MCF 10A (cell line): ENCODE data around the gene GDF7. TPM values are rescaled to one million over a fixed set of nuclear protein-coding genes. Genes with fewer than 3 reads are reported as not detected.

ENCODE experiments used
- BruUV-seq: library from RNA; stranded (reverse); fragments of 400-500 nt; replicated peaks from 2 replicates; lab custom pipeline; 2021; lab: Mats Ljungman, UMichigan
- CTCF ChIA-PET: fragments of 300-600 bp; sonication (Branson Sonifier 250); formaldehyde crosslinking; extraction: SDS; loops from one replicate; lab custom pipeline; 2021; ENCODE audit warnings: antibody characterized with exemption, inconsistent platforms; lab: Yijun Ruan, JAX
- POLR2A ChIA-PET: fragments of 300-600, 350-650 bp; sonication (Branson Sonifier 250); formaldehyde crosslinking; extraction: SDS; loops from one replicate; lab custom pipeline; 2020; ENCODE audit warnings: antibody characterized with exemption, inconsistent platforms; lab: Yijun Ruan, JAX
- DNase-seq: peaks from one replicate; pipeline ENCODE4 v3.0.0-alpha.2; 2018; ENCODE audit not compliant: unreplicated experiment
- H3K27ac Mint-ChIP-seq: one replicate; pipeline ENCODE4 v1.8.0; 2022; ENCODE audit warnings: mild to moderate bottlenecking, low read depth, mixed read lengths; ENCODE audit not compliant: unreplicated experiment
- H3K27me3 Mint-ChIP-seq: one replicate; pipeline ENCODE4 v1.8.0; 2022; ENCODE audit warnings: mixed read lengths; ENCODE audit not compliant: insufficient read depth, unreplicated experiment
- H3K36me3 Mint-ChIP-seq: one replicate; pipeline ENCODE4 v1.8.0; 2022; ENCODE audit warnings: mild to moderate bottlenecking, moderate library complexity, mixed read lengths; ENCODE audit not compliant: insufficient read depth, unreplicated experiment
- H3K4me1 Mint-ChIP-seq: one replicate; pipeline ENCODE4 v1.8.0; 2022; ENCODE audit warnings: mixed read lengths; ENCODE audit not compliant: insufficient read depth, unreplicated experiment
- H3K4me3 Mint-ChIP-seq: one replicate; pipeline ENCODE4 v1.8.0; 2022; ENCODE audit warnings: mild to moderate bottlenecking, moderate library complexity, mixed read lengths; ENCODE audit not compliant: unreplicated experiment
- H3K9me3 Mint-ChIP-seq: one replicate; pipeline ENCODE4 v1.8.0; 2022; ENCODE audit warnings: mixed read lengths; ENCODE audit not compliant: unreplicated experiment
- intact Hi-C: fragments of 100-400 bp; cut with micrococcal nuclease; formaldehyde crosslinking; loops from 2 replicates; pipeline ENCODE4 v1.14.1; 2022
- total RNA-seq: library from RNA; stranded (reverse); gene quantifications from 2 replicates; pipeline ENCODE4 v1.2.3, GENCODE V29; 2022
- TF ChIP-seq, protein P1 (sequence below): fragments of 200-600 bp; IDR thresholded peaks from one replicate; pipeline ENCODE4 v1.8.0; 2022; ENCODE audit warnings: antibody characterized with exemption, mild to moderate bottlenecking; ENCODE audit not compliant: unreplicated experiment

The GDF7 gene
- total RNA-seq, 1 experiment from 2014 or later: not detected

DNA sequence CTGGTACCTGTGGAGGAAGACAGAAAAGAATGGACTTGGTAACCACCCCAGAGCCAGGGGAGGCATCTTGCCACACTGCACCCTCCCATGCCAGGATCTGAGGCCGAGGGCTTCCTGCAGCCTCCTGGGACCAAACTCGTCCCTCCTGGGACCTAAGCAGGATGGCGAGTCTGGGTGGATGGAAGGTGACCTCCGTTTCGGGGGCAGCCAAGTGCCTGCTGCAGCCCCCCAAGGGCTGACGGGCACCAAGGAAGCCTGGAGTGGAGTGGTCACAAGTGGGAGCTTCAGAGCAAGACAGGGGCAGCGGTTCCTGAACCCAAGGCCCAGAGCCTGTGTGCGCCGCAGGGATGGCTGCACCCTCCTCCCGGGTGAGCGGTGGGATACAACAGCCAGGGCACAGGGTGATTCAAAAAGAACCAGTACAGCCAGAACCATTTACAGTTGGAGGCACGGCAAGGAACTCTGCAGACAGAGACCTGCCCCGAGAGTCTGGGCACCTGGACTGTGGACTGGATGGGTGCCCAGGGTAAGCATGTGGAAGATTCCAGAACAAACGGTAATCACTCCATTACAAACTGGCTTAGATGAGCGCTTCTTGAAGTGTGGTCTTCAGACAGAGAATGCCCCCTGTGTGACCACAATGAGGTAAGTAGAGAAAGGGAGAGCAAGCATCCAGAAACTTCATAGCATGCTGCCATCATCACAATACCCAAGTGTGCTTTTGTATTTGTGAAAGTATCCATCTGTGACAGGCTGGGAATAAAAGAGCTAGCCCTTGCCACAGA, 28.1 kb upstream of the GDF7 start:
- DNase-seq: no peak
- no peak overlapping the region for H3K4me3 Mint-ChIP-seq
- no peaks in the 10 kb centered on the region for H3K27me3 Mint-ChIP-seq
- no TSS peak for BruUV-seq
- intact Hi-C loops: no loop called here
- peaks cover 35% of the 10 kb centered on the region for H3K36me3 Mint-ChIP-seq
- no peaks in the 10 kb centered on the region for H3K9me3 Mint-ChIP-seq
- peaks cover 29% of the 10 kb centered on the region for H3K4me1 Mint-ChIP-seq
- H3K27ac Mint-ChIP-seq: no peak overlapping the region
- ChIA-PET POLR2A (interaction anchor here (1.0 kb wide), 1 partner anchor 199 kb away, joined by 5 read pairs; no protein-coding TSS in a partner anchor), CTCF (interaction anchor here (0.8 to 7.1 kb wide), 8 partner anchors 8 to 240 kb away, joined by 3 to 98 read pairs (median 71); partner anchors contain the start of gene RHOB)
- TF ChIP-seq, protein P1, sequence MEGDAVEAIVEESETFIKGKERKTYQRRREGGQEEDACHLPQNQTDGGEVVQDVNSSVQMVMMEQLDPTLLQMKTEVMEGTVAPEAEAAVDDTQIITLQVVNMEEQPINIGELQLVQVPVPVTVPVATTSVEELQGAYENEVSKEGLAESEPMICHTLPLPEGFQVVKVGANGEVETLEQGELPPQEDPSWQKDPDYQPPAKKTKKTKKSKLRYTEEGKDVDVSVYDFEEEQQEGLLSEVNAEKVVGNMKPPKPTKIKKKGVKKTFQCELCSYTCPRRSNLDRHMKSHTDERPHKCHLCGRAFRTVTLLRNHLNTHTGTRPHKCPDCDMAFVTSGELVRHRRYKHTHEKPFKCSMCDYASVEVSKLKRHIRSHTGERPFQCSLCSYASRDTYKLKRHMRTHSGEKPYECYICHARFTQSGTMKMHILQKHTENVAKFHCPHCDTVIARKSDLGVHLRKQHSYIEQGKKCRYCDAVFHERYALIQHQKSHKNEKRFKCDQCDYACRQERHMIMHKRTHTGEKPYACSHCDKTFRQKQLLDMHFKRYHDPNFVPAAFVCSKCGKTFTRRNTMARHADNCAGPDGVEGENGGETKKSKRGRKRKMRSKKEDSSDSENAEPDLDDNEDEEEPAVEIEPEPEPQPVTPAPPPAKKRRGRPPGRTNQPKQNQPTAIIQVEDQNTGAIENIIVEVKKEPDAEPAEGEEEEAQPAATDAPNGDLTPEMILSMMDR: no peak

DNA sequence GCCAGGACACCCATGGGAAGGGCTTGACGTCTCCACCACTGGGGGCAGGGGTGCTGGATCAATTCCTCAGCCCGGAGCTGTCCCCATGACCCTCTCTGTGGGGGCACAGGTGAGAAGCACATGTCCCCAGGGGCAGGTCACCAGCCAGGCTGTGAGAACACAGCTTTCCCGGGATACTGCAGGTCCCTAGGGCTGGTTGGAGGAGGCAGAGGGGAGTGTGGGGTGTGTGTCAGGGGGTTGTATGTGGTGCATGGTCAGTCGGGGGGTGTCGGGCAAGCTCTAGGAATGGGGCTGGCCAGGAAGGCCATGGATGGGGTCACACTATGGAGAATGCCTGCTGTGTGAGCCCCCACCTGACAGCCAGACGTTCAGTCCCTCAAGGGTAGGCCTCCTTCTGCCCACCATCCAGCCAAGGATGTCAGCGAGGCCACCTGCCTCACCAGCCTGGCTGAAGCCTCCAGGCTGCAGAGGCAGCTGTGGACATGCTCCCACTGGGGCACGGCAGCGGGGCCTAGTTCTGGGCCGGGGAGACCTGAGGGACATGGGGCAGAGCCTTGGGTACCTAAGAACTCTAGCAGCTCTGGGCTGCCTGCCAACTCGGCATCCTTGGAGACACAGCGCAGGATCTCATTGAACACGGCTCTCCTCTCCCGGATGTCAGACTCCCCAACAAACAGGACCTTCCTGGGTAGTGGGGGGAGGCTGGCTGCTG, 26.4 kb upstream of the GDF7 start:
- Mint-ChIP-seq H3K4me1 (peaks cover 23% of the 10 kb centered on the region), H3K27ac (no peak overlapping the region), H3K36me3 (peaks cover 43% of the 10 kb centered on the region), H3K9me3 (no peaks in the 10 kb centered on the region), H3K4me3 (no peak overlapping the region), H3K27me3 (no peaks in the 10 kb centered on the region)
- TF ChIP-seq, protein P1: no peak
- CTCF ChIA-PET: interaction anchor here (0.6 to 7.1 kb wide), 20 partner anchors 9 to 415 kb away, joined by 3 to 98 read pairs (median 12); partner anchors contain the start of genes HS1BP3, RHOB and SDC1
- BruUV-seq: no TSS peak
- intact Hi-C loops: loop anchor here (5.0 kb wide), 1 partner anchor 538 kb away; no protein-coding TSS in a partner anchor
- POLR2A ChIA-PET: interaction anchor here (1.4 to 1.6 kb wide), 2 partner anchors 188 to 202 kb away, joined by 4 to 5 read pairs; no protein-coding TSS in a partner anchor
- no peak for DNase-seq

DNA sequence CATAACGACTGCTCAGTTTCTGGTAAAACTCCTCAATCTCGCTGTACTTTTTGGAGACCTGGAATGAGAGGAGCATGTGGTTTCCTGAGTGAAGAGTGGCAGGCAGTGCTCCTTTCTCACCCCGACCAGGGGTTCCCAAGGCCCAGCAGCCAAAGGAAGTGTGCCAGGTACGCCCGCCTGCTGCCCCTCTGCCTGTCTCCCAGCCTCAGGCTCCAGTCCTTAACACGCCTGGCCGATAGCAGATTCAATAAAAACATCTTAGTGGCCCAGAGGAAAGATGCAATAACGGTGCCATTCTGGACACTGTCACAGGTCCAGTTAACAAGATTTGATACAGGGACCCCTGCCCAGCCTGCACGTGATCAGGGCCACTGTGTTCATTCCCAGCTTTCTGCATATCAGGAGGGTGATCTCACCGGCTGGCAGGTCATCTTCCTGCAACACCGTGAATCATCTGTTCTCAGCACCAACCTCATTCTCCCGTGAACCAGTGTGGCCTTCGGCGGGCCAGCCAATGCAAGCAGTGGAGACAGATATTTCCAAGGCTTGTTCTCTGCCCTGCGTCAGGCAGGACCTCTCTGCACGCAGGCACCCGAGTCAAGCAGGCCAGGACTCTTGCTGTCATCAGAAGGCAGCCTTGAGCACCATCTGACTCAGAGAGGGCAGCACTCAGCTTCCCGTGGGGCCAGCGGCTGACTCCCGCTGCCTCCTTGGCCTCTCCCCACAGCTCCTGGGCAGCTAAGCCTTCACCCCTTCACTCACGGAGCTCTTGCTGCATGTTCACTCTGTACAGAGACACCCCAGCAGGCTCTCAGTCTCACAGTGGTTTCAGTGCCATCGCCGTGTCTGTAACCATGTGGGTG, 25.6 kb upstream of the GDF7 start:
- intact Hi-C loops: loop anchor here (5.0 kb wide), 1 partner anchor 539 kb away; no protein-coding TSS in a partner anchor
- Mint-ChIP-seq H3K27ac (no peak overlapping the region), H3K36me3 (peaks cover 37% of the 10 kb centered on the region), H3K27me3 (no peaks in the 10 kb centered on the region), H3K9me3 (no peaks in the 10 kb centered on the region), H3K4me3 (no peak overlapping the region), H3K4me1 (peaks cover 17% of the 10 kb centered on the region)
- DNase-seq: peak; percentile 71
- BruUV-seq: no TSS peak
- TF ChIP-seq, protein P1: no peak
- ChIA-PET POLR2A (interaction anchor here (1.1 to 1.6 kb wide), 7 partner anchors 10 to 230 kb away, joined by 3 to 8 read pairs (median 5); partner anchors contain the start of genes HS1BP3 and RHOB), CTCF (interaction anchor here (0.6 to 7.1 kb wide), 36 partner anchors 8 to 351 kb away, joined by 3 to 98 read pairs (median 6); partner anchors contain the start of genes HS1BP3 and RHOB)
